Kasumi-1 (cell line): Measurements from ENCODE around the gene GAL3ST1.
A peak's percentile ranks its signal among the peaks of the same experiment; 100 is the strongest.
"Not testable (repeated sequence)": the region's sequence is repeated elsewhere in the genome, so short reads cannot be mapped to it uniquely, and the experiment has no call there.

ENCODE experiments used
- DNase-seq, 2 experiments: peaks; one replicate each; lab custom pipeline; 2025; lab: John Stamatoyannopoulos, UW

The GAL3ST1 gene

GRCh38 chr22:30574095-30574981 is at the start of gene GAL3ST1:
TSS of gene GAL3ST1 (minus strand) at chr22:30574665. CDS start at chr22:30557392, 17,273 bp downstream.
- no peak for DNase-seq

DNA sequence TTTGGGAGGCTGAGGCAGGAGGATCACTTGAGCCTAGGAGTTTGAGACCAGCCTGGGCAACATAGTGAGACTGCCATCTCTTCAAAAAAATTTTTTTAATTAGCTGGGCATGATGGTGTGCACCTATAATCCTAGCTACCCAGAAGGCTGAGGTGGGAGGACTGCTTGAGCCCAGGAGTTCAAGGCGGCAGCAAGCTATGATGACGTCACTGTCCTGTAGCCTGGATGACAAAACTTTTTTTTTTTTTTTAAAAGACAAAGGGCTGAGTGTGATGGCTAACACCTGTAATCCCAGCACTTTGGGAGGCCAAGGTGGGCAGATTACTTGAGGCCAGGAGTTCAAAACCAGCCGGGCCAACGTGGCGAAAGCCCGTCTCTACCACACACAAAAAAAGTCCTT is 45.4 kb upstream of the GAL3ST1 start:
- DNase-seq = not testable (repeated sequence)

- DNase-seq = no peak
Measured at GRCh38 chr22:30617819-30618218, 43.4 kb upstream of the GAL3ST1 start.

DNA sequence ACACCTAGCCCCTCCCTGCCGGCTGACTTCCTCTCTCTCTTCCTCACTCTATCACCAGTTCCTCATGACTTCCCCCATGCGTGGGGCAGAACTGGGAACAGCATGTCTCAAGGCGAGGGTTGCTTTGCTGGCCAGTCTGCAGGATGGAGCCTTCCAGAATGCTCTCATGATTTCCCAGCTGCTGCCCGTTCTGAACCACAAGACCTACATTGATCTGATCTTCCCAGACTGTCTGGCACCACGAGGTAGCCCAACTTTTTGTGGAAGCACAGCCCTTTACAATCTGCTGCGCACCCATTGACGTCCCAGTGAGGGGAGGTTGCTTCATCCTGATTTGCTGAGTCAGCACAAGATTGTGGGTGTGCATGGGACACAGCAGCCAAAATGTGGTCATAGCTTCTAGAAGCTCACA is 41.1 kb upstream of the GAL3ST1 start:
- no peak for DNase-seq

DNA sequence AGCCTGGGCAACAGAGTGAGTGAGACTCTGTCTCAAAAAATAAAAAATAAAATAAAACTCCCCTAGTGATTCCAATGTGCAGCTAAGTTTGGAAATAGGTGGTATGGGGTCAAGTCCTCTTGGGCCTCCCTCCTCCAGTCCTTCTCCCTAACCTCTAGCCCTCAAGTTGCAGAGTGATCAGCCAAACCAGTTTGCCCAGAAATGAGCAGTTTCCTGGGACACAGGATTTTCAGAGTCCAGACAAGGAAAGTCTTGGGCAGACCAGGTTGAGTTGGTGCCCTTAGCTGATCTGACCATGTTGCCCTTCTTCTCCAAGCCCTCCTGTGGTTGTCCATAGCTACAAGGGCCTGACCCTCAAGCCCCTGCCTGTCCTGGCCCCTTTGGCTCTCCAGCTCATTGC is 40.4 kb upstream of the GAL3ST1 start:
- no peak for DNase-seq

- no peak for DNase-seq
Measured at GRCh38 chr22:30614268-30614667, 39.8 kb upstream of the GAL3ST1 start.

DNA sequence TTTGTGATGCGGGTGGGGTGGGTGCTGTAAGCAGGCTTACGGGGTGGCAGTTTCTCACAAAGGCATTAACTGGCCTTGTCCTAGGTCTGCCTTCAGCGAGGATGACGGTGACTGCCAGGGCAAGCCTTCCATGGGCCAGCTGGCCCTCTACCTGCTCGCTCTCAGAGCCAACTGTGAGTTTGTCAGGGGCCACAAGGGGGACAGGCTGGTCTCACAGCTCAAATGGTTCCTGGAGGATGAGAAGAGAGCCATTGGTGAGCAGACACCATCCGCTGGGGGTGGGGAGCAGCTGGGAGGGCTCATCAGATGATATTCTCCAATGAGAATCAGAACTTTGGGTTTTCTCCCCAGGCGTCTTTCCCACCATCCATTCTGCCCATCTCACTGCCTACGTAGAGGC is 38.3 kb upstream of the GAL3ST1 start:
- DNase-seq = no peak

DNA sequence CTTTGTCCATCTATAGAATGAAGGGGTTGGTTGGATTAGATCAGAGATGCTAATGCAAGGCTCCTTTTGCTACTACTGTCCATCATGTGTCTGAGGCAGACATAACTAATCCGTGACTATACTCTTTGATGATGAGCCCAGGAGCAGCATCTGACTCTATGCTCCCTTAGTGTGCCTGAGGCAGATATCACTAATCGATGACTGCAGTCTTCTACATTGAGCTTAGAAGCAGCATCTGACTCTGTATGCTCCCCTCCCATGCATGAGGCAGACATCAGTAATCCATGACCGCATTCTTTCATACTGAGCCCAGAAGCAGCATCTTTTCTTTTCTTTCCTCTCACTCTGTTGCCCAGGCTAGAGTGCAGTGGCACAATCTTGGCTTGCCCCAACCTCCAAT is 36.7 kb upstream of the GAL3ST1 start:
- no peak for DNase-seq

DNA sequence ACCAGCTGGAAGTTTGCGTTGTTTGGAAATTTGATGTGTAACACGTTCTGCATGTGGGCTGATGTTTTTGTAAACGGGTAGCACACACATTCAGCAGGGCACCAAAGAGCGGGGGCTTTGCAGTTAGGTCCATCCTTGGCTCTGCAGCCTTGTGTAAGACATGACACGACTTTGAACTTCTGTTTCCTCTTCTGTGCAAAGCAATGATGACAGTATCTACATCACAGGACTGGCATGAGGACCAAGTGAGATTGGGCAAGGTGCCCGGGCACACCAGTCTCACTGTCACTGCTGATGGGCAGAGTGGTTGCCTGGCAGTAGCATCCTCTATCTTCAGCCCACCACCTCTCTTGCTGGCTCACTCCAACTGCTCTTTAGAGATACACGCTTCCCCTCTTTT is 35.8 kb upstream of the GAL3ST1 start:
- DNase-seq = no peak

- peak; percentile 86 for DNase-seq
Measured at GRCh38 chr22:30609260-30610185, 35.1 kb upstream of the GAL3ST1 start.

GRCh38 chr22:30607939-30608338 is 33.5 kb upstream of the GAL3ST1 start:
- no peak for DNase-seq

GRCh38 chr22:30607300-30607930 is 33.0 kb upstream of the GAL3ST1 start:
- DNase-seq = no peak

DNA sequence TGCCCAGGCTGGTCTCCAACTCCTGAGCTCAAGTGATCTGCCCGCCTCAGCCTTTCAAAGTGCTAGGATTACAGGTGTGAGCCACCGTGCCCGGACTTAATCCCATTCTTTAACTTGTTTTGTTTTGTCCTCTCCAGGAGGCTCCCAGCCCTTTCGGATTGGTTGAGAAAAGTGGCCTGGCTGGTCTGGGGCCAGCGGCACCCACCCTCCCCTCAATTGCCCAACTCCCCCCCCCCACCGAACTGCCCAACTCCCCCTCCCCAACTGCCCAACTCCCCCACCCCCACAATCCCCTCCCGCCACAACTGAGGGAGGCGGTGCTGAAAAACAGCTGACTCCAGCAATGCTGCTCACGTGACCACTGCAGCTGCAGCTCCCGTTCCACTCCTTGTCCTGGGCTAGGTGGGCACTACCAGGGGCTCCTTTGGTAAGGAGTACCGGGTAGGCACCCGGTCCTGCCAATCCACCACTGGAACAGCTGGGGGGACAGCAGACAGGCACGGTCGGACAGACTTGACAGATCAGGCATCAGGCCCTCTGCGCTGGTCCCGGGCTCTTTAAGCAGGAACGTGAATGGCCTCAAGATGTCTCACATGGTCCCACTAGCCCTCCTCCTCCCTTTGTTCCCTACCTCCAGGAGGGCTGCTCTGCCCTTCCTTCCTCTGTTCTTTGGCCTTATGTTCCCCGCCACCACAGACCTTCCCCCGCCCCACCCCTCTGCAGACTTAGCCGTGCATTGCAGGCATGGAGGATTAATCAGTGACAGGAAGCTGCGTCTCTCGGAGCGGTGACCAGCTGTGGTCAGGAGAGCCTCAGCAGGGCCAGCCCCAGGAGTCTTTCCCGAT is 32.2 kb upstream of the GAL3ST1 start, which contains the start of gene TCN2:
Gene TCN2 (plus strand): TSS at position 720 of the 845 bp plus-strand sequence. CDS start 158 bp downstream, outside the sequence.
- peak; percentile 53 to 54 for DNase-seq

- peak; percentile 50 to 70 for DNase-seq
Measured at GRCh38 chr22:30605449-30606110, 31.1 kb upstream of the GAL3ST1 start.

GRCh38 chr22:30604723-30605122 is 30.3 kb upstream of the GAL3ST1 start:
- DNase-seq = no peak

DNA sequence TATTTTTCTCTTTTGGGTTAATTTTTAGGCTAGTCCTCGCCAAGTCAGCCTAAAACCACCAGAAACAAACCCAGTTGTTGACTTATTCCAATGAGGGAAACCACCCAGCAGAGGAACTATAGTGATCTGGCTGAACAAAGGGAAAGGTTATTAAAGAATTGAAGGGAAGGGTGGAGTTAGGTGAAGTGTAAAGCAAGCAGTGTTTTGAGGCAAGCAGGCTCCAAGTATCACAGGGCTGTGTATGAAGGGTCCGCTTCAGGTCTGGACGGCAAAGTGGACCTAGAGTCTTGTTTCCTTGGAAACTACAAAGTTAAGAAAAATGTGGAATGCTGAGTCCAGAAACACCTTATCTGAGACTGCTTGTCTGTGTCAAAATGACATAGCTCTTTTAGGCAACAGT is 29.3 kb upstream of the GAL3ST1 start:
- DNase-seq = no peak

GRCh38 chr22:30602049-30602448 is 27.6 kb upstream of the GAL3ST1 start:
- peak; percentile 46 to 77 for DNase-seq

DNA sequence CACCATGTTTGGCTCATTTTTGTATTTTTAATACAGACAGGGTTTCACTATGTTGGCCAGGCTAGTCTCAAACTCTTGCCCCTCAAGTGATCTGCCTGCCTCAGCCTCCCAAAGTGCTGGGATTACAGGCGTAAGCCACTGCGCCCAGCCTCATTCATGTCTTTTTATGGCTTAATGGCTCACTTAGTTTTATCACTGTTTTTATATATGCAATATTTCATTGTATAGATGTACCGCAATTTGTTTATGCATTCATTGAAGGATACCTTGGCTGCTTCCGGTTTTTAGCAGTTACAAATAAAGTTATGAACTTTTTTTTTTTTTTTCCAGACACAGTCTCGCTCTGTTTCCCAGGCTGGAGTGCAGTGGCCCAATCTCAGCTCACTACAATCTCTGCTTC is 27.0 kb upstream of the GAL3ST1 start:
- DNase-seq = no peak

DNA sequence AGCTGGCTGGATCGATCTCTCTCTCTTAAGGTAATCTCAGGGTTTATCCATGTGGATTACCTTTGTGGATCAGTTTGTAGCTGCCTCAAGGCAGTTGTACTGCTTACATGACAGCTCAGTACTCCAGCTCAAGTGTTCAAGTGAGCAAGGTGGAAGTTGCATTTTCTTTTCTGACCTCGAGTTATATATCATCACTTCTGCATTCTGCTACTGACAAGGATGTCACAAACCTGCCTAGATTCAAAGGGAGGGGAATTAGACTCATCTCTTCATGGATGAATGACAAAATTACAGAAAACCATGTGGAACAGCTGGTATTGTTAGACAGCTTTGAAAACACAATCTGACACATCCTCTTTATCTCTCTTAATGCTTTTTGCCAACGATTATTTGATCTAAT is 26.5 kb upstream of the GAL3ST1 start:
- DNase-seq = no peak

- no peak for DNase-seq
Measured at GRCh38 chr22:30598986-30599385, 24.5 kb upstream of the GAL3ST1 start.

GRCh38 chr22:30596886-30597285 is 22.4 kb upstream of the GAL3ST1 start:
- no peak for DNase-seq
